ENCODE measurements around the gene EPHA4.

The EPHA4 gene

GRCh38 chr2:221443645-221444044 is 128.5 kb downstream of the EPHA4 start:
- TF ChIP-seq CTCF (IDR thresholded peaks at IDR 0.05; ENCODE audit: borderline replicate concordance, control extremely low read depth, extremely low read depth, insufficient read depth, missing control alignments) = no peak
- no peak for DNase-seq (ENCODE audit: low spot score)
- in situ Hi-C loops (cut with MboI; ENCODE audit: low sequenced_read_pairs, unreplicated experiment) = no loop called here

GRCh38 chr2:221442128-221442527 is 130.0 kb downstream of the EPHA4 start:
- no peak for TF ChIP-seq CTCF (IDR thresholded peaks at IDR 0.05; ENCODE audit: borderline replicate concordance, control extremely low read depth, extremely low read depth, insufficient read depth, missing control alignments)
- in situ Hi-C loops (cut with MboI; ENCODE audit: low sequenced_read_pairs, unreplicated experiment) = no loop called here
- DNase-seq (ENCODE audit: low spot score) = no peak

- DNase-seq (ENCODE audit: low spot score) = no peak
- in situ Hi-C loops (cut with MboI; ENCODE audit: low sequenced_read_pairs, unreplicated experiment) = no loop called here
- TF ChIP-seq CTCF (IDR thresholded peaks at IDR 0.05; ENCODE audit: borderline replicate concordance, control extremely low read depth, extremely low read depth, insufficient read depth, missing control alignments) = no peak
Measured at GRCh38 chr2:221439761-221440479, 132.2 kb downstream of the EPHA4 start.

- DNase-seq (ENCODE audit: low spot score) = no peak
- in situ Hi-C loops (cut with MboI; ENCODE audit: low sequenced_read_pairs, unreplicated experiment) = no loop called here
- TF ChIP-seq CTCF (IDR thresholded peaks at IDR 0.05; ENCODE audit: borderline replicate concordance, control extremely low read depth, extremely low read depth, insufficient read depth, missing control alignments) = no peak
Measured at GRCh38 chr2:221437056-221437455, 135.0 kb downstream of the EPHA4 start.

GRCh38 chr2:221435171-221435570 is 136.9 kb downstream of the EPHA4 start:
- no peak for TF ChIP-seq CTCF (IDR thresholded peaks at IDR 0.05; ENCODE audit: borderline replicate concordance, control extremely low read depth, extremely low read depth, insufficient read depth, missing control alignments)
- no peak for DNase-seq (ENCODE audit: low spot score)
- in situ Hi-C loops (cut with MboI; ENCODE audit: low sequenced_read_pairs, unreplicated experiment) = no loop called here

- DNase-seq (ENCODE audit: low spot score) = no peak
- in situ Hi-C loops (cut with MboI; ENCODE audit: low sequenced_read_pairs, unreplicated experiment) = no loop called here
- no peak for TF ChIP-seq CTCF (IDR thresholded peaks at IDR 0.05; ENCODE audit: borderline replicate concordance, control extremely low read depth, extremely low read depth, insufficient read depth, missing control alignments)
Measured at GRCh38 chr2:221434142-221434541, 138.0 kb downstream of the EPHA4 start.
